ENCODE data around the gene DAZL. TPM values are rescaled to one million over a fixed set of nuclear protein-coding genes. Genes with fewer than 3 reads are reported as not detected.

DAZL gene
- total RNA-seq, 4 donors from 2014 or later, result not detected

DNA sequence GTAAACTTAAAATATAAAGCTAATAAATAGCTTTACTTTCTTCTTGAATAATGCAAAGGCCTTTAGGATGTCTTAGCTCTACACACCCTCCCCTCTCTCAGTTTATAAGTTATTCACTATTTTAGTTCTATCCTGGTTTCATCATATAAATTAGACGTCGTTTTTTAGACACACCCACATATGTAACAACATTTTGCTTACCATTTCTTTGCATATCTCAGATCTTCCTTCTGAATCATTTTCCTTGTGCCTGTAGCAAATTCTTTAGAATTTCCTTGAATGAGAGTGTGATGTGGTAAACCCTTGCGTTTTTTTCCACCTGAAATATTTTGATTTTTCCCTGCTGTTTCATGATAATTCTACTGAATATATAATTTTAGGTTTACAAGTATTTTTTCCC, 2.5 kb upstream of the DAZL start:
- H3K27me3 ChIP-seq, result no peaks in the 10 kb centered on the region
- in situ Hi-C loops (cut with MboI; ENCODE audit: low pct_ligation_motif_present in 1 of 4, low pct_unique_long_range_greater_than_20kb in 1 of 4, low sequenced_read_pairs in 3 of 4), result loop anchor here (10.0 to 25.0 kb wide), 7 partner anchors 430 to 1230 kb away; no protein-coding TSS in a partner anchor
- no peaks in the 10 kb centered on the region for H3K36me3 ChIP-seq
- H3K27ac ChIP-seq, result no peak overlapping the region
- intact Hi-C loops (cut with DNase I; ENCODE audit: low total_unique reads), result no loop called here
- 41 to 46% methylated on average over 2 to 3 of the region's 3 CpGs for WGBS, 2 donors (ENCODE audit: low coverage in 1 of 2)
- no peaks in the 10 kb centered on the region for H3K4me1 ChIP-seq
- no peaks in the 10 kb centered on the region for H3K9me3 ChIP-seq
- no peak for TF ChIP-seq EP300 (IDR thresholded peaks at IDR 0.05; ENCODE audit: low read depth)
- TF ChIP-seq POLR2AphosphoS5 (IDR thresholded peaks at IDR 0.05), result no peak
- TF ChIP-seq, protein P1, sequence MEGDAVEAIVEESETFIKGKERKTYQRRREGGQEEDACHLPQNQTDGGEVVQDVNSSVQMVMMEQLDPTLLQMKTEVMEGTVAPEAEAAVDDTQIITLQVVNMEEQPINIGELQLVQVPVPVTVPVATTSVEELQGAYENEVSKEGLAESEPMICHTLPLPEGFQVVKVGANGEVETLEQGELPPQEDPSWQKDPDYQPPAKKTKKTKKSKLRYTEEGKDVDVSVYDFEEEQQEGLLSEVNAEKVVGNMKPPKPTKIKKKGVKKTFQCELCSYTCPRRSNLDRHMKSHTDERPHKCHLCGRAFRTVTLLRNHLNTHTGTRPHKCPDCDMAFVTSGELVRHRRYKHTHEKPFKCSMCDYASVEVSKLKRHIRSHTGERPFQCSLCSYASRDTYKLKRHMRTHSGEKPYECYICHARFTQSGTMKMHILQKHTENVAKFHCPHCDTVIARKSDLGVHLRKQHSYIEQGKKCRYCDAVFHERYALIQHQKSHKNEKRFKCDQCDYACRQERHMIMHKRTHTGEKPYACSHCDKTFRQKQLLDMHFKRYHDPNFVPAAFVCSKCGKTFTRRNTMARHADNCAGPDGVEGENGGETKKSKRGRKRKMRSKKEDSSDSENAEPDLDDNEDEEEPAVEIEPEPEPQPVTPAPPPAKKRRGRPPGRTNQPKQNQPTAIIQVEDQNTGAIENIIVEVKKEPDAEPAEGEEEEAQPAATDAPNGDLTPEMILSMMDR (IDR thresholded peaks at IDR 0.05), result no peak
- TF ChIP-seq POLR2A (IDR thresholded peaks at IDR 0.05), result no peak
- no peak for DNase-seq
- no peak overlapping the region for H3K4me3 ChIP-seq

DNA sequence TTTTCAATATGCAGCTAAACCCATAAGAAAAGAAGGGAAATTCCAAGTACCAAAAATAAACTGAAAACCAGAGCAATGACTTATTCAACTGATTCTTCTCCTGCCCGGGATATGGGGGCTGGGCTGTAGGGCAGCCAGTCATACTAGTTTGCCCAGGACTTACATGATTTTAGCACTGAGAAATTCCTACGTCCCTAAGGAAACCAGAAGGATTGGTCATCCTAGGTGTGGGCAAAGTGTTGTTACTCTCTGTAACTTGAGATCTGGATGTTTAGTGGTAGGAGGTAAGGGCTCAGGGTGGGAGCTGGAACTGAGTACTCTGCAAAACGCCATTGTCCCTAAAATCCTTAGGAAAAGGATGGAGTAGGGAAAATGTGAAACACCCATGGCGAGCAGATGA, 1.2 kb upstream of the DAZL start:
- H3K27me3 ChIP-seq, result no peaks in the 10 kb centered on the region
- WGBS, 2 donors (ENCODE audit: low coverage in 1 of 2), result 77 to 85% methylated on average over 3 to 4 of the region's 4 CpGs
- H3K4me3 ChIP-seq, result no peak overlapping the region
- H3K27ac ChIP-seq, result no peak overlapping the region
- intact Hi-C loops (cut with DNase I; ENCODE audit: low total_unique reads) (no loop called here), in situ Hi-C loops (cut with MboI; ENCODE audit: low pct_ligation_motif_present in 1 of 4, low pct_unique_long_range_greater_than_20kb in 1 of 4, low sequenced_read_pairs in 3 of 4) (loop anchor here (10.0 to 25.0 kb wide), 7 partner anchors 431 to 1231 kb away; no protein-coding TSS in a partner anchor)
- H3K36me3 ChIP-seq, result no peaks in the 10 kb centered on the region
- no peak for DNase-seq
- H3K4me1 ChIP-seq, result no peaks in the 10 kb centered on the region
- TF ChIP-seq EP300 (IDR thresholded peaks at IDR 0.05; ENCODE audit: low read depth), result no peak
- TF ChIP-seq POLR2A (IDR thresholded peaks at IDR 0.05), result no peak
- TF ChIP-seq, protein P1 (IDR thresholded peaks at IDR 0.05), result no peak
- TF ChIP-seq POLR2AphosphoS5 (IDR thresholded peaks at IDR 0.05), result no peak
- H3K9me3 ChIP-seq, result no peaks in the 10 kb centered on the region

DNA sequence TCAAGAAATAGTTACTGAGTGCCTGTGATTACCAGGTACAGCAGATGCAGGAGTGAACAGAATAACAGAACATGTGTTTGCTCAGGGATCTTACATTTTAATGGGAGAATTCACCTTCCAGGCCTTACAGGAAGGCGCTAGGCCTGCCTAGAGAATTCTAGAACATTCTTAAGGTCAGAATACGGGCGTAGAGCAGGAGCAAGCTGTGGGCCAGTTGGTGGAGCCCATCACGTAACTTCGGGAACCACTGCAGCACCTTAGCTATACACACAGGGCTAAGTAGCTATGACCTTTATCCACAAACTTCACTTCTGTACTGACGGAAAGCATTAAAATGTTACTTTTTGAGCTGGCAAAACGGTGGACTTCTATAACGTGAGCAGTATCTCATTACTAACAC, 743 bp upstream of the DAZL start:
- H3K4me3 ChIP-seq, result no peak overlapping the region
- TF ChIP-seq POLR2A (IDR thresholded peaks at IDR 0.05), result no peak
- TF ChIP-seq EP300 (IDR thresholded peaks at IDR 0.05; ENCODE audit: low read depth), result no peak
- TF ChIP-seq, protein P1 (IDR thresholded peaks at IDR 0.05), result no peak
- TF ChIP-seq POLR2AphosphoS5 (IDR thresholded peaks at IDR 0.05), result no peak
- no peaks in the 10 kb centered on the region for H3K27me3 ChIP-seq
- in situ Hi-C loops (cut with MboI; ENCODE audit: low pct_ligation_motif_present in 1 of 4, low pct_unique_long_range_greater_than_20kb in 1 of 4, low sequenced_read_pairs in 3 of 4) (loop anchor here (10.0 to 25.0 kb wide), 7 partner anchors 431 to 1231 kb away; no protein-coding TSS in a partner anchor), intact Hi-C loops (cut with DNase I; ENCODE audit: low total_unique reads) (no loop called here)
- no peak overlapping the region for H3K27ac ChIP-seq
- no peak for DNase-seq
- peaks cover 0 to 2% (median 0%) of the 10 kb centered on the region in 4 donors for H3K4me1 ChIP-seq
- WGBS, 2 donors (ENCODE audit: low coverage in 1 of 2), result 90 to 94% methylated on average over 8 of the region's 8 CpGs
- H3K36me3 ChIP-seq, result no peaks in the 10 kb centered on the region
- H3K9me3 ChIP-seq, result no peaks in the 10 kb centered on the region

DNA sequence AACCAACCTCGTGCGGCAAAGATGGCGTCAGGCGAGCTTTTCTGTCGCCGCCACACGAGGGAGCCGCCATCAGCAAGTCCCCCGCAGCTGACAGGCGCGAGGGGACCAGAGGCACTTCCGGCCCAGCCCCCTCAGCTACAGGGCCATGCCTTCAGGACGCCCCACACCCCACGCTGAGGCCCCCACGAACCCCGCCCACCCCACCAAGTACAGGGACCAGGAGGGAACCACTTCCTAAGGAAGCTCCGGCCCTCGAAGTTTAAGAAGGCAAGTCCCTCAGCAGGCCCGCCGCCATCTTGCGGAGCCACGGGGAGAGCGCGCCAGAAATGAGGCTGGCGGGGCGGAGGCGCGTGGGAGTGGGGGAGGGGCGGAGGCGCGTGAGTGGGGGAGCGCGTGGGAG, 790 bp downstream of the DAZL start:
- DNase-seq, result no peak
- Histone ChIP-seq H3K27me3 (no peaks in the 10 kb centered on the region), H3K27ac (no peak overlapping the region), H3K9me3 (no peaks in the 10 kb centered on the region), H3K4me3 (no peak overlapping the region), H3K36me3 (no peaks in the 10 kb centered on the region), H3K4me1 (peaks cover 0 to 4% (median 0%) of the 10 kb centered on the region in 4 donors)
- TF ChIP-seq POLR2AphosphoS5 (IDR thresholded peaks at IDR 0.05), result no peak
- TF ChIP-seq, protein P1 (IDR thresholded peaks at IDR 0.05), result no peak
- TF ChIP-seq POLR2A (IDR thresholded peaks at IDR 0.05), result no peak
- no peak for TF ChIP-seq EP300 (IDR thresholded peaks at IDR 0.05; ENCODE audit: low read depth)
- 94% methylated on average over 32 of the region's 33 CpGs; no CpG with 5 or more reads in 1 of the 2 donors for WGBS, 2 donors (ENCODE audit: low coverage in 1 of 2)
- intact Hi-C loops (cut with DNase I; ENCODE audit: low total_unique reads), result no loop called here
- in situ Hi-C loops (cut with MboI; ENCODE audit: low pct_ligation_motif_present in 1 of 4, low pct_unique_long_range_greater_than_20kb in 1 of 4, low sequenced_read_pairs in 3 of 4), result loop anchor here (5.0 to 25.0 kb wide), 8 partner anchors 433 to 1233 kb away; no protein-coding TSS in a partner anchor

All from transverse colon (tissue), 4 donors.